ENCODE measurements around the gene ARAP1.

ARAP1 gene

GRCh38 chr11:72742513-72743320, 9.5 kb downstream of the ARAP1 start:
- DNase-seq (ENCODE audit: low spot score): no peak

GRCh38 chr11:72741849-72742512, 10.2 kb downstream of the ARAP1 start:
- DNase-seq (ENCODE audit: low spot score): no peak

GRCh38 chr11:72741429-72741833, 10.8 kb downstream of the ARAP1 start:
- DNase-seq (ENCODE audit: low spot score): no peak

- DNase-seq (ENCODE audit: low spot score): no peak
Observed at GRCh38 chr11:72740562-72741428, 11.4 kb downstream of the ARAP1 start.

GRCh38 chr11:72740060-72740424, 12.2 kb downstream of the ARAP1 start:
- DNase-seq (ENCODE audit: low spot score): no peak

- DNase-seq (ENCODE audit: low spot score): no peak
Observed at GRCh38 chr11:72739240-72740059, 12.8 kb downstream of the ARAP1 start.

DNA sequence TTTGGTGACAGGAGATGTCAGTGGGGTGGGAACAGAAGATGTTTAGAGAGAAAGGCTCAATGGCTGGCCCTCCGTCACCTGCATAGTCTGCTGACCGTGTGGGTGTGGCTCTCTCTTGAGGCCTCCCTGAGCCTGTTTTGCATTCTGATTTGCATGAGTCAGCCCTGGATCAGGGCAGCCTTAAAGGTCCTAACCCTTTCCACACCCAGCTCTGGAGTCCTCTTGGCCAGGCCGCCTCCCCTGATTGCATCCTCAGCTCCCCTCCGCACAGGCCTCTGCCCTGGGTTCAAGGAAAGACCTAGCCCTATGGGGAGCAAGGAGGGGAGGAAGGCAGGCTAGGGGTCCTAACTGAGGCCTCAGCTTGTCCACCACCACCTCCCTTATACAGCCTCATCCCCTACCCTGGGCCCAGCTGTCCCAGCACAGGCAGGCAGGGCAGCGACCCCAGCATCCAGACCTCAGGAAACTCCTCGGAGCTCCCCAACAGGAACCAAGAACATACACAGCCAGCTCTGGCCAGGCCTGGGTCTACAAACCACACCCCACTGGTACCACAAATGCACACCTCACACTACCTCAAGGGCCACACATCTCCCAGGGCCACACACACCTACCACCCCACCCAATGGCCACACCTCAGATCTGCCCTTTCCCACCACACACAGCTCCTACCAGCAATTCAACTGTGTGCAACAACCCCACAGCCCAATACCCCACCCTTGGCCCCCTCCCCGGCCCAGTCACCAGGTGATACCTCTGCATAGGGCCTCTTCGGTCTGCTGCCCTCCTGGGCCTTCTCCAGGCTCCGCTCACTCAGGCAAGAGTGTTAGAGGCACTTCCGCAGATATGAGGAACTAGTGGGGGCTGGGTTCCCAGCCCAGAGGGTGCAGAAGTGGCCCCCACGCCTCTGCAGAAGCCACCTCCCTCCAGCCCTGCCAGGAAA, 13.7 kb downstream of the ARAP1 start:
- no peak for DNase-seq (ENCODE audit: low spot score)

DNA sequence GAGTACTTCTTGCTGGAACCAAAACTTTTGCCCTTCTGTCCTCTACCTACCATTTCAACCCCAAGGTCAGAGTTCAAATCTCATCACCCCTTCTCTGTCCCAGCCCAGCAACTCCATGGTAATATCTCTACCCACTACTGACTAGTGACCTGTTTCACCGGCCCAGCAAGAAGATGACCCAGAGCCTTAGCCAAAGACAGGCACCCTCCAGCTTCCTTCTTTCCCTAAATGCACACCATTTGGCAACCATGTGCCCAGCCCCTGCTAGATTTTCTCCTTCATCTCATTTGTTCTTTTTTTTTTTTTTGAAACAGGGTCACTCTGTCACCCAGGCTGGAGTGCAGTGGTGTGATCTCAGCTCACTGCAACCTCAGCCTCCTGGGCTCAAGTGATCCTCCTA, 14.9 kb downstream of the ARAP1 start:
- DNase-seq (ENCODE audit: low spot score): no peak

DNA sequence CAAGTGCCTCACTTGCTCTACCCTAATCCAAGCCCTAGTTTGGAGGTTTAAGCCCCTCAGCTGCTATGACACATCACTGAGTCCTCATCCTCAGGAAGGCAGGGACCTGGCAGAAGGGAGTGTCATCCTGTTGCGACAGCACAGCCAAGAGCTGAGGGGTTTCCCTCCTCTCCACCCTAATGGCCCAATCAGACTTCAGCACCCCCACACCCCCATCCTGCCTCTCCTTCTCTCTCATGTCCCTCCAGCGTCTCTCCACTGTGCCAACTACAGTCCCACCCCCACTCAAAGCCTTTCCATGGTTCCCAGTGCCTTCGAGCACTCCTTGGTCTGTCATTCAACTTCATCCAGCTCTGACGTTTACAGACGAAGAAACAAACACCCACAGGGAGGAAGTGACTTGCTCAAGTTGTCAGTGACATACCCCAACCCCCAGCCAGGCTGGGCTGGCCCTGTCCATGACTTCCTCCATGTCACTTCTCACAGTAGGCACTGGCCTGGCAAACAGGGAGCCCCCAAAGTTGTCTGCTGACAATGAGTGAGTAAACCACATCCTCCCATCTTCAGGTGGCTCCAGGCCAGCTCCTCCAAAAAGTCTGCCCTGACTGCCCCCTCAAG, 15.6 kb downstream of the ARAP1 start:
- no peak for DNase-seq (ENCODE audit: low spot score)

- DNase-seq (ENCODE audit: low spot score): no peak
Observed at GRCh38 chr11:72735495-72736027, 16.6 kb downstream of the ARAP1 start.

- no peak for DNase-seq (ENCODE audit: low spot score)
Observed at GRCh38 chr11:72732329-72732728, 19.9 kb downstream of the ARAP1 start.

DNA sequence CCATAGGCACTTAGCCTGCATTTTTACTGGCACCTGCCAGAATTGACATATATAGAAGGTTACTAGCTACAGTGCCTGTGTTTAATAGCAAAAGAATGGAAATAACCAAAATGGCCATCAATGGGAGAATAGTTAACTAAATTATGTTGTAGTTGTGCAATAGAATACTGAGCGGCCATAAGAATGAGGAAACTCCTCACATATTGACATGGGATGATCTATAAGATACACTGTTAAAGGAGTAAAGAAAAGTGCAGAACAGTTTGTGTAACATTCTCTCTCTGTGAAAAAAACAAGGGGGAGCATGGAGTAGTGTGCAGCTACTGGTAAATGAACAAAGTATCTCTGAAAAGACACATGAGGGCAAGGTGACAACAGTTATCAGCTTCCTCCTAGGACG, 21.5 kb downstream of the ARAP1 start:
- DNase-seq (ENCODE audit: low spot score): no peak

DNA sequence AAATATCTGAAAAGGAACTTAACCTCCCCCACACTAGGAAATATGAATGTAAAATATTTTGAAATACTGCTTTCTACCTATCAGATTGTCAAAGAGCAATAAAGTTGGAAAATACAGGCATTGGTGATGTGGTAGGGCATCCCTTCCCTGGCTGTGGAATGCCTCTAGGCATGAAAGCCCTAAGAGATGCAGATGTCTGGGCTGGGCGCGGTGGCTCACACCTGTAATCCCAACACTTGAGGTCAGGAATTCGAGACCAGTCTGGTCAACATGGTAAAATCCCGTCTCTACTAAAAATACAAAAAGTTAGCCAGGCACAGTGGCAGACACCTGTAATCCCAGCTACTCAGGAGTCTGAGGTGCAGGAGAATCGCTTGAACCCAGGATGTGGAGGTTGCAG, 22.0 kb downstream of the ARAP1 start:
- no peak for DNase-seq (ENCODE audit: low spot score)

DNA sequence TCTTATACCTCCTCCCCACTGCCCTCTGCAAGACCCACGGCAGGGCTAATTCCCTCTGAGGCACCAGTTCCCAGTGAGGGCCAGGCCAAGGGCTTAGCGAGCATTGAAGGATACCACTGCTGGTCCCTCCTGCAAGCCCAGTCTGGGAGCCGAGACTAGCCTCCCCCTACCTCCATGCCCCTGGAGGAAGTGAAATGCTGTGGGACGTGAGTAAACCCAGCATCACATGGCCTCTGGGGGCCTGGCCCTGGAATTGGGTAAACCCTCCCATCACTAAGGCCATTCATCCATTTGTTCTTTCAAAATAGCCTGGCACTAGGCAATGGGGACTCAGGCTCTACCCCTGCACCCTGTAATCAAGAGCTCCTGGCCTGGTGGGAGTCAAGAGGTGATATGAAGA, 24.7 kb downstream of the ARAP1 start:
- no peak for DNase-seq (ENCODE audit: low spot score)

- DNase-seq (ENCODE audit: low spot score): no peak
Observed at GRCh38 chr11:72726266-72727220, 25.7 kb downstream of the ARAP1 start.

DNA sequence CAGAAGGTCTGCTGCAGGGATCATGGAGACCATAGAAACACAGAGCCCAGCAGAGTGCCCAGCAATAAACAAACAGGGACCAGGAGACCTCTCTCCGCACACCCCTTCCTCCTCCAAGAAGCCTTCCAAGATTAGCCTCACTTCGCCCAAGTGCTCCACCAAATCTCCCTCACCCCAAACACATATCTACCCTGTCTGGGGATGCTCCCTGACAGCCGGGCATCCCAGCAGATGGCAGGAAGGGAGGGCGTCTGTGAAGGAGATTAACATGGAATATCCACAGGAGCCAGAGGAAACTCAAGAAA, 26.5 kb downstream of the ARAP1 start:
- no peak for DNase-seq (ENCODE audit: low spot score)

DNA sequence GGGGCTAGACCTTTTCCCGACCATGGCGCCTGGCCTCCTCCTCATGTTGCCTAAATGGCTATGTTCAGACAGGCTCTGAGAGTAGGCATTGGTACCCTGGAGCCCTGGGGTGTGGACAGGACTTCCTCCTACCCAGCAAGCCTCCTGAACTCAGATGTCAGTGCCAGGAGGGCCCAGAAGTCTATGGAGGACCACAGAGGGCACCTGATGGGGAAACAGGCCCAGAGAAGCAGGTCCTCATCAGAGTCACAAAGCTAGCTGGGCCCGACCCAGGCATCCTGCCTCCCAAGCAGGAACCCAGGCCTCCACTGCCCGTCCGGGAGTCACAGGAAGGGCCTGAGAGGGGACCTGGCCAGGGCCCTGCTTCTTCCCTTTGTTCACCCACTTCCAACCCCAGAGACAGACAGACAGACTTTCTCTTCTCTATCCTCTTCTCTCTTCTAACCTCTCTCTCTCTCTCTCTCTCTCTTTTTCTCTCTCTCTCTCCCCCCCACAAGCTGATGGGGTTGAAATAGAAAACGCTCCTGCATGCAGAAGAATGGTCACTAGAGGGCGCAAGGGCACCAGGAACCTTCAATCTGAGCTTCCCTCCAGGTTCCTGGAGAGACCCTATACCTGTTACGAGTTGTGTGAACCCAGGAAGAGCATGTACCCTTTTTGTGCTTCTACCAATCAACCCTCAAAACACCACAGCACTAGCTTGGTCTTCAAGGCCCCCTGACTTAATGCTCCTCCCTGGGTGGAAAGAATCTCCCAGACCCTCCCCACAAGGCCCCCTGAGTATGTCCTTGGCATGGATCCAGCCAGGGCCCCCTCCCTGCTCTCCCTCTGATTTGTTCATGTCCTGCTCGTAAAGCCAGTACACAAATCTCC, 27.1 kb downstream of the ARAP1 start:
- peak; percentile 78 for DNase-seq (ENCODE audit: low spot score)

- DNase-seq (ENCODE audit: low spot score): no peak
Observed at GRCh38 chr11:72724021-72724551, 28.1 kb downstream of the ARAP1 start.
